ENCODE data around the gene MORN4. TPM values are rescaled to one million over a fixed set of nuclear protein-coding genes. Genes with fewer than 3 reads are reported as not detected.

The MORN4 gene
- polyA plus RNA-seq, 1 of the 3 experiments (the other 2 are of a cell fraction), result 31.4 TPM

- no peaks in the 10 kb centered on the region for H4K20me1 ChIP-seq (ENCODE audit: insufficient read depth)
- no peaks in the 10 kb centered on the region for H3K36me3 ChIP-seq (replicated peaks in 1 of 2; ENCODE audit: control insufficient read depth in 1 of 2, insufficient read depth in 2 of 2, low read length in 1 of 2)
- H3K4me2 ChIP-seq, result no peak overlapping the region
- H3K4me3 ChIP-seq (ENCODE audit: low read depth in 2 of 2, low read length in 1 of 2), result no peak overlapping the region
- no peak for TF ChIP-seq JUND (IDR thresholded peaks at IDR 0.05)
- TF ChIP-seq TAF1 (IDR thresholded peaks at IDR 0.05; ENCODE audit: borderline replicate concordance, low read depth, low read length), result no peak
- TF ChIP-seq RAD21 (IDR thresholded peaks at IDR 0.05; ENCODE audit: low read length), result peak; percentile 76
- no peak for TF ChIP-seq EP300 (IDR thresholded peaks at IDR 0.05; ENCODE audit: borderline replicate concordance in 1 of 2, low read depth in 1 of 2, low read length in 1 of 2)
- no peak for TF ChIP-seq NFIC (IDR thresholded peaks at IDR 0.05; ENCODE audit: borderline replicate concordance)
- no peak for TF ChIP-seq TEAD4 (IDR thresholded peaks at IDR 0.05; ENCODE audit: borderline replicate concordance, insufficient read depth)
- no peak for TF ChIP-seq FOXM1 (IDR thresholded peaks at IDR 0.05; ENCODE audit: low read depth)
- no peak for TF ChIP-seq RXRA (IDR thresholded peaks at IDR 0.05; ENCODE audit: borderline replicate concordance, low read depth)
- no peak for TF ChIP-seq REST (IDR thresholded peaks at IDR 0.05; ENCODE audit: low read depth, low read length)
- no peak for TF ChIP-seq ELF1 (IDR thresholded peaks at IDR 0.05)
- TF ChIP-seq FOXJ3 (CRISPR knock-in tag; IDR thresholded peaks at IDR 0.05), result no peak
- no peak for TF ChIP-seq YY1 (IDR thresholded peaks at IDR 0.05; ENCODE audit: low read depth)
- TF ChIP-seq RFX5 (IDR thresholded peaks at IDR 0.05; ENCODE audit: low read length), result no peak
- TF ChIP-seq CTCF (IDR thresholded peaks at IDR 0.05), result peak; percentile 68
- no peak for TF ChIP-seq FOSL2 (IDR thresholded peaks at IDR 0.05; ENCODE audit: borderline replicate concordance, low read depth)
- TF ChIP-seq PBX3 (IDR thresholded peaks at IDR 0.05), result no peak
- TF ChIP-seq SMC3 (IDR thresholded peaks at IDR 0.05; ENCODE audit: low read depth, low read length), result peak; percentile 64
- TF ChIP-seq IRF3 (IDR thresholded peaks at IDR 0.05; ENCODE audit: low read depth, low read length), result no peak
- no peak overlapping the region for H2AFZ ChIP-seq (ENCODE audit: low read depth)
- no peaks in the 10 kb centered on the region for H3K9me2 ChIP-seq
- ChIA-PET POLR2A (no interaction called here), CTCF (interaction anchor here (0.7 to 2.7 kb wide), 12 partner anchors 12 to 151 kb away, joined by 3 to 28 read pairs (median 4); partner anchors contain the start of genes ANKRD2 and HOGA1)
- no peaks in the 10 kb centered on the region for H3K9me3 ChIP-seq
- 39% methylated on average over 2 of the region's 2 CpGs for WGBS (ENCODE audit: low lambda C conversion rate)
- peak; percentile 45 for DNase-seq
- H3K79me2 ChIP-seq (ENCODE audit: insufficient read depth), result no peaks in the 10 kb centered on the region
- H3F3A ChIP-seq (replicated peaks; ENCODE audit: insufficient read depth), result no peaks in the 10 kb centered on the region
- no peaks in the 10 kb centered on the region; a peak in 1 of 4 replicates for H3K4me1 ChIP-seq (ENCODE audit: control insufficient read depth in 1 of 2, insufficient read depth in 2 of 2, low read depth in 1 of 2, low read length in 1 of 2)
- no peak overlapping the region for H3K9ac ChIP-seq
- H3K27ac ChIP-seq (ENCODE audit: low read depth in 2 of 2, low read length in 1 of 2), result no peak overlapping the region
- no peaks in the 10 kb centered on the region for H3K27me3 ChIP-seq (ENCODE audit: insufficient read depth)
Observed at GRCh38 chr10:97612386-97612785, 20.9 kb downstream of the MORN4 start.
